ENCODE data around the gene UGT1A6.

UGT1A6 gene

GRCh38 chr2:233673896-233674295 lies 18.8 kb upstream of the UGT1A6 start:
- Histone ChIP-seq H3K9me3 (ENCODE audit: severe bottlenecking) (no peaks in the 10 kb centered on the region), H3K36me3 (ENCODE audit: low read depth) (no peaks in the 10 kb centered on the region), H3K4me3 (ENCODE audit: severe bottlenecking) (no peak overlapping the region), H3K27ac (ENCODE audit: poor library complexity, severe bottlenecking) (no peak overlapping the region), H3K27me3 (ENCODE audit: insufficient read depth, poor library complexity, severe bottlenecking) (no peaks in the 10 kb centered on the region), H3K4me1 (ENCODE audit: insufficient read depth, poor library complexity, severe bottlenecking) (no peaks in the 10 kb centered on the region)
- TF ChIP-seq, protein P1, sequence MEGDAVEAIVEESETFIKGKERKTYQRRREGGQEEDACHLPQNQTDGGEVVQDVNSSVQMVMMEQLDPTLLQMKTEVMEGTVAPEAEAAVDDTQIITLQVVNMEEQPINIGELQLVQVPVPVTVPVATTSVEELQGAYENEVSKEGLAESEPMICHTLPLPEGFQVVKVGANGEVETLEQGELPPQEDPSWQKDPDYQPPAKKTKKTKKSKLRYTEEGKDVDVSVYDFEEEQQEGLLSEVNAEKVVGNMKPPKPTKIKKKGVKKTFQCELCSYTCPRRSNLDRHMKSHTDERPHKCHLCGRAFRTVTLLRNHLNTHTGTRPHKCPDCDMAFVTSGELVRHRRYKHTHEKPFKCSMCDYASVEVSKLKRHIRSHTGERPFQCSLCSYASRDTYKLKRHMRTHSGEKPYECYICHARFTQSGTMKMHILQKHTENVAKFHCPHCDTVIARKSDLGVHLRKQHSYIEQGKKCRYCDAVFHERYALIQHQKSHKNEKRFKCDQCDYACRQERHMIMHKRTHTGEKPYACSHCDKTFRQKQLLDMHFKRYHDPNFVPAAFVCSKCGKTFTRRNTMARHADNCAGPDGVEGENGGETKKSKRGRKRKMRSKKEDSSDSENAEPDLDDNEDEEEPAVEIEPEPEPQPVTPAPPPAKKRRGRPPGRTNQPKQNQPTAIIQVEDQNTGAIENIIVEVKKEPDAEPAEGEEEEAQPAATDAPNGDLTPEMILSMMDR (IDR thresholded peaks at IDR 0.05; ENCODE audit: poor library complexity, severe bottlenecking) = no peak
- ATAC-seq (ENCODE audit: low read depth) (no peak), DNase-seq (ENCODE audit: low spot score) (no peak)

DNA sequence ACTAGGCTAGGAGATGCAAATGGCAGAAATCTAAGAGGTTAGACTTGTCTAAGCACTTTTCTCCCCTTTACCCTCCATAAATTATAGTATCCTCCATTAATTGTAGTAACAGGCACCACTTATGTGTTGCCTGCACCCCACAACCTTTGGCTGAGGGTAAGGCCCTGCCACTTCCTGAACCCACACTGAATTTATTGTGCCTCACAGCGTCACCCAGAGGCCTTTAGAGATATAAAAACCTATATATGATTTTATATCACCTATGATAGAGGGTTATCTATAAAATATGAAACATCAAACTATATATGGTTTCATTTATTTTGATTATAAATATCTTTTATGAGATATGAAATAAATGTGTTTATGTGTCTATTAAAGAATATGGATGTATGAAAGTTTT lies 18.4 kb upstream of the UGT1A6 start:
- H3K27me3 ChIP-seq (ENCODE audit: insufficient read depth, poor library complexity, severe bottlenecking) = no peaks in the 10 kb centered on the region
- no peaks in the 10 kb centered on the region for H3K36me3 ChIP-seq (ENCODE audit: low read depth)
- H3K27ac ChIP-seq (ENCODE audit: poor library complexity, severe bottlenecking) = no peak overlapping the region
- TF ChIP-seq, protein P1 (IDR thresholded peaks at IDR 0.05; ENCODE audit: poor library complexity, severe bottlenecking) = no peak
- H3K4me1 ChIP-seq (ENCODE audit: insufficient read depth, poor library complexity, severe bottlenecking) = no peaks in the 10 kb centered on the region
- ATAC-seq (ENCODE audit: low read depth) (no peak), DNase-seq (ENCODE audit: low spot score) (no peak)
- no peaks in the 10 kb centered on the region for H3K9me3 ChIP-seq (ENCODE audit: severe bottlenecking)
- no peak overlapping the region for H3K4me3 ChIP-seq (ENCODE audit: severe bottlenecking)

- H3K27ac ChIP-seq (ENCODE audit: poor library complexity, severe bottlenecking) = no peak overlapping the region
- no peaks in the 10 kb centered on the region for H3K27me3 ChIP-seq (ENCODE audit: insufficient read depth, poor library complexity, severe bottlenecking)
- DNase-seq (ENCODE audit: low spot score) = no peak
- H3K9me3 ChIP-seq (ENCODE audit: severe bottlenecking) = no peaks in the 10 kb centered on the region
- H3K4me3 ChIP-seq (ENCODE audit: severe bottlenecking) = no peak overlapping the region
- H3K4me1 ChIP-seq (ENCODE audit: insufficient read depth, poor library complexity, severe bottlenecking) = no peaks in the 10 kb centered on the region
- TF ChIP-seq, protein P1 (IDR thresholded peaks at IDR 0.05; ENCODE audit: poor library complexity, severe bottlenecking) = no peak
- no peak for ATAC-seq (ENCODE audit: low read depth)
- no peaks in the 10 kb centered on the region for H3K36me3 ChIP-seq (ENCODE audit: low read depth)
These were observed 17.7 kb upstream of the UGT1A6 start for GRCh38 chr2:233674995-233675394.

DNA sequence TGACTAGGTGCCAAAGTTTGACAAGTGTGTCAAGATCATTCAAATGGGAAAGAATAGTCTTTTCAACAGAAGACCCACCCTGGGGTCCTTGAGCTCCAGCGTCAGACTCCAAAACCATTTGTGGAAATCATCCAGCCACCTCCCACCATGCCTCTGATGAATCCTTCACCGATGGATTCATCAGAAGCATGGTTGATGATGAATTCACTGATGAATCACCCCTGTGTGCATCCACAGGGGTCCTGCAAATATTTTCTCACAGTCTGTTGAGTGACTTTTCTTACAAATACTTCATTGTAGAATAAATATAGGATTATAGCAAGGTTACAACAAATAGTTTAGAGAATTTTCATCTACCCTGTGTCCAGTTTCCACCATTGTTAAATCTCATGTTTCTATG lies 16.6 kb upstream of the UGT1A6 start:
- Histone ChIP-seq H3K9me3 (ENCODE audit: severe bottlenecking) (no peaks in the 10 kb centered on the region), H3K36me3 (ENCODE audit: low read depth) (no peaks in the 10 kb centered on the region), H3K27me3 (ENCODE audit: insufficient read depth, poor library complexity, severe bottlenecking) (no peaks in the 10 kb centered on the region), H3K27ac (ENCODE audit: poor library complexity, severe bottlenecking) (no peak overlapping the region), H3K4me3 (ENCODE audit: severe bottlenecking) (no peak overlapping the region), H3K4me1 (ENCODE audit: insufficient read depth, poor library complexity, severe bottlenecking) (no peaks in the 10 kb centered on the region)
- TF ChIP-seq, protein P1 (IDR thresholded peaks at IDR 0.05; ENCODE audit: poor library complexity, severe bottlenecking) = no peak
- ATAC-seq (ENCODE audit: low read depth) = no peak
- DNase-seq (ENCODE audit: low spot score) = no peak

- Histone ChIP-seq H3K9me3 (ENCODE audit: severe bottlenecking) (no peaks in the 10 kb centered on the region), H3K27ac (ENCODE audit: poor library complexity, severe bottlenecking) (no peak overlapping the region), H3K4me1 (ENCODE audit: insufficient read depth, poor library complexity, severe bottlenecking) (no peaks in the 10 kb centered on the region), H3K27me3 (ENCODE audit: insufficient read depth, poor library complexity, severe bottlenecking) (no peaks in the 10 kb centered on the region), H3K36me3 (ENCODE audit: low read depth) (no peaks in the 10 kb centered on the region), H3K4me3 (ENCODE audit: severe bottlenecking) (no peak overlapping the region)
- ATAC-seq (ENCODE audit: low read depth) = no peak
- no peak for DNase-seq (ENCODE audit: low spot score)
- TF ChIP-seq, protein P1 (IDR thresholded peaks at IDR 0.05; ENCODE audit: poor library complexity, severe bottlenecking) = no peak
These were observed 13.5 kb upstream of the UGT1A6 start for GRCh38 chr2:233679196-233679595.

Measured in RWPE2 (cell line).